Activated naive CD4-positive, alpha-beta T cell treated with anti-CD3 and anti-CD28 coated beads, Interleukin-2, amount 10 ng/mL, durations not matched to agents 7 days and 5 days (primary cell): ENCODE data around the gene VEGFA.

ENCODE experiments used
- CTCF ChIA-PET: fragments of 350-600 bp; sonication (Branson Sonifier 250); formaldehyde crosslinking; loops from one replicate; lab custom pipeline; 2021; ENCODE audit warnings: antibody characterized with exemption; lab: Charles Lee
- DNase-seq: peaks from one replicate; pipeline ENCODE4 v3.0.0-alpha.2; 2020
- H3K27ac Mint-ChIP-seq: one replicate; pipeline ENCODE4 v1.8.0; 2021; ENCODE audit warnings: mild to moderate bottlenecking, moderate library complexity, mixed read lengths
- H3K27me3 Mint-ChIP-seq: one replicate; pipeline ENCODE4 v1.8.0; 2021; ENCODE audit warnings: mild to moderate bottlenecking, mixed read lengths
- H3K36me3 Mint-ChIP-seq: one replicate; pipeline ENCODE4 v1.8.0; 2021; ENCODE audit warnings: mixed read lengths
- H3K4me1 Mint-ChIP-seq: one replicate; pipeline ENCODE4 v1.8.0; 2021; ENCODE audit warnings: mixed read lengths
- H3K4me3 Mint-ChIP-seq: one replicate; pipeline ENCODE4 v1.8.0; 2021; ENCODE audit warnings: mild to moderate bottlenecking, moderate library complexity, mixed read lengths
- H3K9me3 Mint-ChIP-seq: one replicate; pipeline ENCODE4 v1.8.0; 2021; ENCODE audit warnings: mixed read lengths

Gene VEGFA

GRCh38 chr6:43833223-43833995, 63.4 kb downstream of the VEGFA start:
- no peaks in the 10 kb centered on the region for H3K4me1 Mint-ChIP-seq
- H3K9me3 Mint-ChIP-seq = no peaks in the 10 kb centered on the region
- CTCF ChIA-PET = interaction anchor here (0.9 to 1.1 kb wide), 3 partner anchors 59 to 241 kb away, joined by 3 read pairs; no protein-coding TSS in a partner anchor
- peaks cover 31% of the 10 kb centered on the region for H3K27me3 Mint-ChIP-seq
- H3K27ac Mint-ChIP-seq = no peak overlapping the region
- H3K36me3 Mint-ChIP-seq = no peaks in the 10 kb centered on the region
- no peak overlapping the region for H3K4me3 Mint-ChIP-seq
- no peak for DNase-seq

- Mint-ChIP-seq H3K27ac (no peak overlapping the region), H3K36me3 (no peaks in the 10 kb centered on the region), H3K9me3 (no peaks in the 10 kb centered on the region), H3K4me3 (no peak overlapping the region), H3K27me3 (peaks cover 31% of the 10 kb centered on the region), H3K4me1 (no peaks in the 10 kb centered on the region)
- no peak for DNase-seq
- CTCF ChIA-PET = no interaction called here
Observed at GRCh38 chr6:43833996-43834390, 64.0 kb downstream of the VEGFA start.

GRCh38 chr6:43834528-43835155, 64.6 kb downstream of the VEGFA start:
- H3K4me1 Mint-ChIP-seq = no peaks in the 10 kb centered on the region
- CTCF ChIA-PET = no interaction called here
- H3K9me3 Mint-ChIP-seq = no peaks in the 10 kb centered on the region
- no peaks in the 10 kb centered on the region for H3K36me3 Mint-ChIP-seq
- H3K27me3 Mint-ChIP-seq = peaks cover 31% of the 10 kb centered on the region
- no peak overlapping the region for H3K27ac Mint-ChIP-seq
- no peak for DNase-seq
- no peak overlapping the region for H3K4me3 Mint-ChIP-seq

- CTCF ChIA-PET = no interaction called here
- Mint-ChIP-seq H3K4me1 (no peaks in the 10 kb centered on the region), H3K27me3 (peaks cover 24% of the 10 kb centered on the region), H3K9me3 (no peaks in the 10 kb centered on the region), H3K36me3 (no peaks in the 10 kb centered on the region), H3K27ac (no peak overlapping the region), H3K4me3 (no peak overlapping the region)
- DNase-seq = no peak
Observed at GRCh38 chr6:43835872-43836419, 65.9 kb downstream of the VEGFA start.
